K562 (cell line): ENCODE results near the gene FMC1. TPM values are rescaled to one million over a fixed set of nuclear protein-coding genes. Genes with fewer than 3 reads are reported as not detected.

Source experiments
- ATAC-seq: fragments of 200-7000 bp; cut with Tn5 transposase; 3 replicates; pipeline ENCODE4 v1.9.1; 2020; ENCODE audit warnings: moderate library complexity
- BruUV-seq: library from RNA; stranded (reverse); fragments of 400-500 nt; replicated peaks from 2 replicates; lab custom pipeline; 2021; lab: Mats Ljungman, UMichigan
- CTCF ChIA-PET: fragments of 300-600 bp; formaldehyde crosslinking; extraction: SDS; loops from one replicate; lab custom pipeline; 2021; ENCODE audit warnings: low intra/inter-chr PET ratio; lab: Yijun Ruan, JAX
- POLR2A ChIA-PET: fragments of 300-600, 350-650 bp; sonication (Branson Sonifier 250); formaldehyde crosslinking; extraction: SDS; loops from one replicate; lab custom pipeline; 2021; ENCODE audit warnings: antibody characterized with exemption, inconsistent platforms; lab: Yijun Ruan, JAX
- DNase-seq, 4 experiments: peaks; one replicate each; pipeline versions ENCODE4 v3.0.0 to v3.0.0-alpha.2; 2011 to 2018; ENCODE audit warnings: low spot score in 3 of 4, mixed read lengths in 3 of 4; ENCODE audit errors: extremely low read depth in 1 of 4
- FAIRE-seq: peaks from 2 replicates; lab custom pipeline; 2011; peaks lifted over from hg19 to GRCh38; lab: Jason Lieb, UNC
- H2AFZ ChIP-seq: 2 replicates; pipeline ENCODE4 v1.6.0; 2011; ENCODE audit warnings: low read depth, low read length, control low read depth, inconsistent platforms
- H3K27ac ChIP-seq: fragments of 200-600 bp; 3 replicates; pipeline ENCODE4 v1.8.0; 2011; ENCODE audit warnings: low read depth, mild to moderate bottlenecking, control low read depth, inconsistent platforms, low read length, moderate library complexity, mixed read lengths; ENCODE audit errors: extremely low read depth
- H3K27me3 ChIP-seq, 2 experiments: fragments of 300-600 bp in 1 of 2; 2 replicates in 1 of 2; 3 replicates in 1 of 2; pipeline versions ENCODE4 v1.6.0 to v1.8.0; 2011; ENCODE audit warnings: inconsistent platforms in 2 of 2, low read length in 2 of 2, mild to moderate bottlenecking in 1 of 2, mixed read lengths in 1 of 2, moderate library complexity in 1 of 2; ENCODE audit not compliant: control insufficient read depth in 2 of 2, insufficient read depth in 2 of 2
- H3K36me3 ChIP-seq: fragments of 300-600 bp; 3 replicates; pipeline ENCODE4 v1.8.0; 2011; ENCODE audit warnings: mild to moderate bottlenecking, low read length, inconsistent platforms; ENCODE audit not compliant: control insufficient read depth, insufficient read depth
- H3K4me1 ChIP-seq, 2 experiments: fragments of 200-600 bp in 1 of 2; replicated peaks in 1 of 2; 2 replicates in 1 of 2; 3 replicates in 1 of 2; pipeline versions ENCODE4 v1.5.1 to v1.8.0; 2011; ENCODE audit warnings: inconsistent platforms in 2 of 2, low read length in 2 of 2, mild to moderate bottlenecking in 1 of 2, mixed read lengths in 1 of 2, moderate library complexity in 1 of 2; ENCODE audit not compliant: control insufficient read depth in 2 of 2, insufficient read depth in 2 of 2
- H3K4me2 ChIP-seq: 2 replicates; pipeline ENCODE4 v1.6.1; 2011; ENCODE audit warnings: low read length, control low read depth, inconsistent platforms, mixed read lengths; ENCODE audit not compliant: insufficient read depth
- H3K4me3 ChIP-seq: fragments of 200-600 bp; sonication (generic), shearing (Covaris generic); 2 replicates; pipeline ENCODE4 v1.5.1; 2016; ENCODE audit warnings: control low read depth, inconsistent platforms
- H3K79me2 ChIP-seq: fragments of 200-600 bp; 3 replicates; pipeline ENCODE4 v1.8.0; 2011; ENCODE audit warnings: low read length, inconsistent platforms; ENCODE audit not compliant: control insufficient read depth, insufficient read depth
- H3K9ac ChIP-seq, 2 experiments: 2 replicates each; pipeline versions ENCODE4 v1.6.0 to v1.6.1; 2011; ENCODE audit warnings: low read depth in 2 of 2, low read length in 2 of 2, control low read depth in 1 of 2, inconsistent platforms in 1 of 2, mild to moderate bottlenecking in 1 of 2, mixed read lengths in 1 of 2; ENCODE audit not compliant: insufficient read depth in 1 of 2
- H3K9me1 ChIP-seq: one replicate; pipeline ENCODE4 v1.6.0; 2011; ENCODE audit warnings: inconsistent platforms, mild to moderate bottlenecking, low read length, moderate library complexity; ENCODE audit not compliant: control insufficient read depth, insufficient read depth
- H3K9me3 ChIP-seq: replicated peaks from 2 replicates; pipeline ENCODE4 v1.5.1; 2011; ENCODE audit warnings: low read depth, low read length, inconsistent platforms; ENCODE audit not compliant: control insufficient read depth, insufficient read depth
- H4K20me1 ChIP-seq: replicated peaks from 2 replicates; pipeline ENCODE4 v1.6.1; 2011; ENCODE audit warnings: low read length, inconsistent platforms, mixed read lengths; ENCODE audit not compliant: control insufficient read depth, insufficient read depth
- E2F5 ChIP-seq: sonication (generic); formaldehyde crosslinking; IDR thresholded peaks from 2 replicates; pipeline ENCODE4 v1.8.0; 2022; ENCODE audit warnings: mild to moderate bottlenecking, missing genetic modification reagents
- HDAC3 ChIP-seq: fragments of 450-650 bp; IDR thresholded peaks from 2 replicates; pipeline ENCODE4 v1.6.1; 2018; ENCODE audit warnings: borderline replicate concordance, mild to moderate bottlenecking, moderate library complexity; ENCODE audit not compliant: partially characterized antibody
- RCOR1 ChIP-seq, 2 experiments: IDR thresholded peaks; 2 replicates each; pipeline ENCODE4 v1.6.1; 2012; ENCODE audit warnings: low read depth in 2 of 2, low read length in 2 of 2, borderline replicate concordance in 1 of 2, improper control_type of control experiment in 1 of 2
- THRB ChIP-seq: fragments of 450-650 bp; formaldehyde crosslinking; conservative IDR thresholded peaks from 2 replicates; pipeline ENCODE4 v1.4.0; 2022; ENCODE audit warnings: mild to moderate bottlenecking, missing genetic modification characterization
- ZNF41 ChIP-seq: fragments of 250-450 bp; sonication (Bioruptor Pico); conservative IDR thresholded peaks from 2 replicates; pipeline ENCODE4 v1.4.0; 2020; ENCODE audit warnings: mild to moderate bottlenecking
- ZNF431 ChIP-seq: sonication (generic); formaldehyde crosslinking; IDR thresholded peaks from 2 replicates; pipeline ENCODE4 v1.8.0; 2022; ENCODE audit warnings: mild to moderate bottlenecking, missing genetic modification reagents
- WGBS: fragments of 100-300 bp; shearing (Covaris generic); methylation state at CpG from one replicate; pipeline ENCODE4 v1.1.6; 2016; ENCODE audit warnings: low coverage, mixed read lengths; ENCODE audit not compliant: insufficient coverage; ENCODE audit errors: missing lambda C conversion rate; 5-methylcytosine and 5-hydroxymethylcytosine counted together
- in situ Hi-C: fragments of 300-500 bp; cut with MboI; formaldehyde crosslinking; loops from 4 replicates; pipeline ENCODE4 v1.15.0; 2018; ENCODE audit warnings: inconsistent platforms, mixed read lengths
- intact Hi-C: fragments of 100-400 bp; cut with micrococcal nuclease; formaldehyde crosslinking; loops from 2 replicates; pipeline ENCODE4 v1.14.2; 2022
- polyA plus RNA-seq, 8 experiments: library from polyadenylated mRNA; depleted of rRNA in 4 of 8; stranded (reverse) in 5 of 8; unstranded in 3 of 8; fragments of >200 nt; fragmentation: Nextera tagmentation in 2 of 8; fragmentation: Illumina TruSeq in 1 of 8; extraction: Ambion mirVana in 2 of 8; extraction: Trizol in 1 of 8; gene quantifications; 2 replicates each; pipeline versions ENCODE4 v1.2.1 to v1.2.3, GENCODE V29; 2011 to 2014; ENCODE audit warnings: inconsistent platforms in 1 of 8, missing spikeins in 1 of 8
- total RNA-seq, 7 experiments: library from RNA; depleted of rRNA in 6 of 7; stranded (reverse); fragments of >200 nt in 6 of 7; fragmentation: Illumina TruSeq in 2 of 7; extraction: Trizol in 2 of 7; gene quantifications; 2 replicates each; pipeline versions ENCODE4 v1.2.1 to v1.2.3, GENCODE V29; 2011 to 2021; ENCODE audit warnings: low replicate concordance in 1 of 7

Gene FMC1
- total and polyA plus RNA-seq, 9 of the 15 experiments (the other 6 are each of a cell fraction or from before 2014, with no cell fraction given): 14.0 to 116 (median 29.0) TPM

GRCh38 chr7:139370301-139370942, 29.3 kb downstream of the FMC1 start:
- no peaks in the 10 kb centered on the region for H3K9me3 ChIP-seq
- H3K9ac ChIP-seq: no peak overlapping the region; a peak in 1 of 4 replicates
- peaks cover 88% of the 10 kb centered on the region for H3K36me3 ChIP-seq
- no TSS peak for BruUV-seq
- 0 out of 2 replicates have a peak, but pooled peaks have one; percentile 32 for TF ChIP-seq E2F5 (CRISPR knock-in tag)
- 0 out of 2 replicates have a peak, but pooled peaks have one; percentile 12 for TF ChIP-seq THRB
- no peak for TF ChIP-seq ZNF41 (CRISPR knock-in tag)
- no peak for TF ChIP-seq HDAC3
- TF ChIP-seq ZNF431 (CRISPR knock-in tag): no peak
- no peak for TF ChIP-seq RCOR1 (IDR thresholded peaks at IDR 0.05; ENCODE audit: borderline replicate concordance in 1 of 2, low read depth in 2 of 2, low read length in 2 of 2)
- POLR2A ChIA-PET: interaction anchor here (0.6 to 3.4 kb wide), 10 partner anchors 9 to 541 kb away, joined by 3 to 37 read pairs (median 4); partner anchors contain the start of gene LUC7L2
- H4K20me1 ChIP-seq: peaks cover 20% of the 10 kb centered on the region
- H3K27me3 ChIP-seq: no peaks in the 10 kb centered on the region
- no peak overlapping the region for H3K4me2 ChIP-seq
- in situ Hi-C loops: loop anchor here (25.0 kb wide), 1 partner anchor 1408 kb away; no protein-coding TSS in a partner anchor
- FAIRE-seq: no peak
- peak overlapping the region; percentile 20; the same call in 2 of the 3 replicates for H3K27ac ChIP-seq
- 58% methylated on average over 5 of the region's 5 CpGs for WGBS
- H3K79me2 ChIP-seq: peaks cover 100% of the 10 kb centered on the region
- H3K9me1 ChIP-seq: peaks cover 4% of the 10 kb centered on the region
- intact Hi-C loops: no loop called here
- H3K4me3 ChIP-seq: no peak overlapping the region
- H3K4me1 ChIP-seq: peaks cover 0 to 20% of the 10 kb centered on the region in 2 experiments; a peak in 3 of 5 replicates
- CTCF ChIA-PET: interaction anchor here (0.6 kb wide), 1 partner anchor 9 kb away, joined by 3 read pairs; no protein-coding TSS in a partner anchor
- ATAC-seq: peak; percentile 58
- no peak for DNase-seq
- no peak overlapping the region for H2AFZ ChIP-seq
